HCT116 (cell line): ENCODE data around the gene PCDH9. TPM values are rescaled to one million over a fixed set of nuclear protein-coding genes. Genes with fewer than 3 reads are reported as not detected.

Experiments used
- ATAC-seq: fragments of 200-7000 bp; cut with Tn5 transposase; 2 replicates; pipeline ENCODE4 v1.9.1; 2020; ENCODE audit warnings: mild to moderate bottlenecking, moderate library complexity
- BruUV-seq: library from RNA; stranded (reverse); fragments of 400-500 nt; replicated peaks from 2 replicates; lab custom pipeline; 2021; lab: Mats Ljungman, UMichigan
- CTCF ChIA-PET: fragments of 300-600 bp; sonication (Branson Sonifier 250); formaldehyde crosslinking; loops from one replicate; lab custom pipeline; 2021; ENCODE audit warnings: antibody characterized with exemption; lab: Charles Lee
- POLR2A ChIA-PET: fragments of 300-600, 350-600 bp; sonication (Branson Sonifier 250); formaldehyde crosslinking; loops from one replicate; lab custom pipeline; 2021; ENCODE audit warnings: antibody characterized with exemption; lab: Charles Lee
- RAD21 ChIA-PET, 2 experiments: fragments of 300-600 bp; sonication (Branson Sonifier 250); formaldehyde crosslinking; loops; one replicate each; lab custom pipeline; 2023; ENCODE audit warnings: low total read pairs in 2 of 2; ENCODE audit not compliant: uncharacterized antibody in 2 of 2, unreplicated experiment in 2 of 2, low non-redundant PET in 1 of 2; lab: Charles Lee
- DNase-seq: peaks from one replicate; pipeline ENCODE4 v3.0.0-alpha.2; 2010; ENCODE audit warnings: low read depth, low spot score
- H2AFZ ChIP-seq: fragments of 200-600 bp; shearing (Covaris generic), sonication (generic); 2 replicates; pipeline ENCODE4 v1.6.1; 2017; ENCODE audit warnings: low read depth, mixed run types, mixed read lengths, antibody characterized with exemption, low read length; ENCODE audit not compliant: poor library complexity, severe bottlenecking
- H3K27ac ChIP-seq: 2 replicates; pipeline ENCODE4 v1.5.1; 2012; ENCODE audit warnings: low read depth, low read length
- H3K27me3 ChIP-seq: fragments of 200-600 bp; sonication (generic); 2 replicates; pipeline ENCODE4 v1.6.1; 2016; ENCODE audit warnings: mixed run types, low read length, mixed read lengths; ENCODE audit not compliant: insufficient read depth
- H3K36me3 ChIP-seq, 2 experiments: fragments of 200-500 bp in 1 of 2; fragments of 200-600 bp in 1 of 2; sonication (Bioruptor generic) in 1 of 2; sonication (generic) in 1 of 2; 2 replicates each; pipeline versions ENCODE4 v1.5.1 to v1.6.1; 2014 to 2016; ENCODE audit warnings: low read length in 2 of 2, inconsistent platforms in 1 of 2, mixed read lengths in 1 of 2, mixed run types in 1 of 2; ENCODE audit not compliant: insufficient read depth in 2 of 2, control insufficient read depth in 1 of 2
- H3K4me1 ChIP-seq, 2 experiments: fragments of 200-600 bp in 1 of 2; sonication (generic) in 1 of 2; 2 replicates each; pipeline versions ENCODE4 v1.5.1 to v1.6.1; 2012 to 2017; ENCODE audit warnings: low read length in 2 of 2, inconsistent platforms in 1 of 2, mild to moderate bottlenecking in 1 of 2, mixed read lengths in 1 of 2, mixed run types in 1 of 2, moderate library complexity in 1 of 2; ENCODE audit not compliant: insufficient read depth in 2 of 2, control insufficient read depth in 1 of 2
- H3K4me2 ChIP-seq: fragments of 200-600 bp; sonication (generic); 2 replicates; pipeline ENCODE4 v1.6.1; 2017; ENCODE audit warnings: mixed run types, low read length, mixed read lengths
- H3K4me3 ChIP-seq, 2 experiments: fragments of 200-600 bp in 1 of 2; sonication (generic) in 1 of 2; replicated peaks in 1 of 2; 2 replicates each; pipeline ENCODE4 v1.5.1; 2011 to 2016; ENCODE audit warnings: low read length in 2 of 2, control low read depth in 1 of 2, low read depth in 1 of 2, mild to moderate bottlenecking in 1 of 2, mixed read lengths in 1 of 2, mixed run types in 1 of 2
- H3K79me2 ChIP-seq: fragments of 200-600 bp; sonication (generic); 2 replicates; pipeline ENCODE4 v1.6.1; 2017; ENCODE audit warnings: mild to moderate bottlenecking, mixed run types, low read length, moderate library complexity, mixed read lengths; ENCODE audit not compliant: insufficient read depth
- H3K9ac ChIP-seq: fragments of 200-600 bp; sonication (generic); 2 replicates; pipeline ENCODE4 v1.6.1; 2016; ENCODE audit warnings: low read length, mixed read lengths
- H3K9me2 ChIP-seq: fragments of 200-600 bp; sonication (generic), shearing (Covaris generic); 2 replicates; pipeline ENCODE4 v1.6.1; 2017; ENCODE audit warnings: mixed run types, mild to moderate bottlenecking, moderate library complexity; ENCODE audit not compliant: insufficient read depth
- H3K9me3 ChIP-seq, 2 experiments: fragments of 200-500 bp in 1 of 2; fragments of 200-600 bp in 1 of 2; sonication (Bioruptor generic) in 1 of 2; sonication (generic) in 1 of 2; 2 replicates each; pipeline ENCODE4 v1.6.1; 2014 to 2017; ENCODE audit warnings: low read length in 2 of 2, mixed read lengths in 2 of 2, inconsistent platforms in 1 of 2, low read depth in 1 of 2, mild to moderate bottlenecking in 1 of 2, mixed run types in 1 of 2, moderate library complexity in 1 of 2; ENCODE audit not compliant: control insufficient read depth in 1 of 2, insufficient read depth in 1 of 2
- H4K20me1 ChIP-seq: fragments of 200-600 bp; sonication (generic), shearing (Covaris generic); 2 replicates; pipeline ENCODE4 v1.6.1; 2017; ENCODE audit warnings: mixed run types, mild to moderate bottlenecking, moderate library complexity; ENCODE audit not compliant: insufficient read depth
- CBX3 ChIP-seq: IDR thresholded peaks from 2 replicates; pipeline ENCODE4 v1.6.1; 2012; ENCODE audit warnings: low read depth
- CEBPB ChIP-seq: IDR thresholded peaks from 2 replicates; pipeline ENCODE4 v1.6.1; 2012; ENCODE audit warnings: low read depth
- EGR1 ChIP-seq: IDR thresholded peaks from 2 replicates; pipeline ENCODE4 v1.6.1; 2012; ENCODE audit warnings: low read depth
- ELF1 ChIP-seq: IDR thresholded peaks from 2 replicates; pipeline ENCODE4 v1.6.1; 2012; ENCODE audit warnings: low read depth, borderline replicate concordance
- EZH2phosphoT487 ChIP-seq: fragments of 200-600 bp; IDR thresholded peaks from 2 replicates; pipeline ENCODE4 v1.6.1; 2018; ENCODE audit warnings: antibody characterized with exemption, borderline replicate concordance
- FOSL1 ChIP-seq: IDR thresholded peaks from 2 replicates; pipeline ENCODE4 v1.6.1; 2012; ENCODE audit warnings: low read depth
- JUND ChIP-seq: IDR thresholded peaks from 2 replicates; pipeline ENCODE4 v1.6.1; 2012
- POLR2A ChIP-seq: IDR thresholded peaks from 2 replicates; pipeline ENCODE4 v1.7.0; 2011; ENCODE audit warnings: borderline replicate concordance; ENCODE audit not compliant: insufficient read depth, insufficient read length; ENCODE audit errors: extremely low read depth
- POLR2AphosphoS5 ChIP-seq: IDR thresholded peaks from 2 replicates; pipeline ENCODE4 v1.6.1; 2011; ENCODE audit warnings: mild to moderate bottlenecking, low read depth, low read length, moderate library complexity
- SIN3A ChIP-seq: IDR thresholded peaks from 2 replicates; pipeline ENCODE4 v1.6.1; 2012; ENCODE audit warnings: low read depth
- SP1 ChIP-seq: IDR thresholded peaks from 2 replicates; pipeline ENCODE4 v1.6.1; 2012; ENCODE audit warnings: low read depth
- SRF ChIP-seq: IDR thresholded peaks from 2 replicates; pipeline ENCODE4 v1.6.1; 2012; ENCODE audit warnings: low read depth
- TCF7L2 ChIP-seq: IDR thresholded peaks from 2 replicates; pipeline ENCODE4 v1.7.0; 2011; ENCODE audit warnings: borderline replicate concordance, inconsistent platforms; ENCODE audit not compliant: insufficient read depth, insufficient read length; ENCODE audit errors: extremely low read depth
- YY1 ChIP-seq: IDR thresholded peaks from 2 replicates; pipeline ENCODE4 v1.6.1; 2011; ENCODE audit warnings: low read length, low read depth, moderate library complexity, mild to moderate bottlenecking; ENCODE audit not compliant: insufficient replicate concordance; ENCODE audit errors: extremely low read depth
- ZFX ChIP-seq: fragments of 450-650 bp; IDR thresholded peaks from 2 replicates; pipeline ENCODE4 v1.6.1; 2017
- ZNF274 ChIP-seq: fragments of 200-500 bp; sonication (Bioruptor generic); IDR thresholded peaks from 2 replicates; pipeline ENCODE4 v1.6.1; 2014; ENCODE audit warnings: mild to moderate bottlenecking, low read depth, low read length, inconsistent platforms
- intact Hi-C: fragments of 100-400 bp; cut with micrococcal nuclease; formaldehyde crosslinking; loops from 2 replicates; pipeline ENCODE4 v1.10.0; 2022
- total RNA-seq: library from RNA; stranded (reverse); gene quantifications from one replicate; pipeline ENCODE4 v1.2.1, GENCODE V29; 2021; ENCODE audit not compliant: unreplicated experiment
- TF ChIP-seq, protein P1 (sequence below), 3 experiments: fragments of 200-600 bp in 1 of 3; sonication (generic) in 1 of 3; IDR thresholded peaks in 2 of 3; conservative IDR thresholded peaks in 1 of 3; 2 replicates each; pipeline ENCODE4 v1.5.1; 2012 to 2017; ENCODE audit warnings: low read depth in 2 of 3, low read length in 2 of 3, antibody characterized with exemption in 1 of 3, borderline replicate concordance in 1 of 3, control low read depth in 1 of 3, mild to moderate bottlenecking in 1 of 3, mixed read lengths in 1 of 3, mixed run types in 1 of 3, moderate library complexity in 1 of 3; ENCODE audit not compliant: insufficient read depth in 1 of 3
- TF ChIP-seq, protein P2 (sequence below): IDR thresholded peaks from 2 replicates; pipeline ENCODE4 v1.6.1; 2012

The PCDH9 gene
- total RNA-seq, 1 experiment from 2014 or later, result 0.02 TPM

DNA sequence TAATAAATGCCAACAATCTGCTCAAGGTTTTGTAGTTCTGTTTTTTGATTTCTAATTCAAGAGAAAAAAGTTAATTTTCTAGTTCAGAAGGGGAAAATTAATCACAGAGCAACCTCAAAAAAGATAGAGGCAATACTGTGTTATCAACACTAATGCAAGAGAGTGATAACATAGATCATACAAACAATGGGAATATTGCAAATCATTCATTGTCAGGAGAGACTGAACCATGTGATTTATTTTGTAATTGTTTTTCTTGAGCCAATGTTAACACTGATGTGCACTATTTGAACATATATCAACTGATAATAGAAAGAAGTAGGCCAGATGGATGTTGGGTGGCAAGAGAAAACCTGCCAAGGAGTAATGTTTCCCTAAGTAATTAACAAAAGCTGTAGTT, 19.9 kb downstream of the PCDH9 start:
- Histone ChIP-seq H4K20me1 (no peaks in the 10 kb centered on the region), H3K9me3 (no peaks in the 10 kb centered on the region), H3K79me2 (no peaks in the 10 kb centered on the region), H3K9me2 (no peaks in the 10 kb centered on the region), H3K4me3 (no peak overlapping the region), H3K27me3 (no peaks in the 10 kb centered on the region), H3K27ac (no peak overlapping the region), H3K9ac (no peak overlapping the region), H3K4me2 (no peak overlapping the region), H2AFZ (no peak overlapping the region)
- ChIA-PET RAD21 (no interaction called here), CTCF (no interaction called here)
- BruUV-seq, result no TSS peak
- TF ChIP-seq SIN3A, result no peak
- TF ChIP-seq SRF, result no peak
- TF ChIP-seq, protein P1, sequence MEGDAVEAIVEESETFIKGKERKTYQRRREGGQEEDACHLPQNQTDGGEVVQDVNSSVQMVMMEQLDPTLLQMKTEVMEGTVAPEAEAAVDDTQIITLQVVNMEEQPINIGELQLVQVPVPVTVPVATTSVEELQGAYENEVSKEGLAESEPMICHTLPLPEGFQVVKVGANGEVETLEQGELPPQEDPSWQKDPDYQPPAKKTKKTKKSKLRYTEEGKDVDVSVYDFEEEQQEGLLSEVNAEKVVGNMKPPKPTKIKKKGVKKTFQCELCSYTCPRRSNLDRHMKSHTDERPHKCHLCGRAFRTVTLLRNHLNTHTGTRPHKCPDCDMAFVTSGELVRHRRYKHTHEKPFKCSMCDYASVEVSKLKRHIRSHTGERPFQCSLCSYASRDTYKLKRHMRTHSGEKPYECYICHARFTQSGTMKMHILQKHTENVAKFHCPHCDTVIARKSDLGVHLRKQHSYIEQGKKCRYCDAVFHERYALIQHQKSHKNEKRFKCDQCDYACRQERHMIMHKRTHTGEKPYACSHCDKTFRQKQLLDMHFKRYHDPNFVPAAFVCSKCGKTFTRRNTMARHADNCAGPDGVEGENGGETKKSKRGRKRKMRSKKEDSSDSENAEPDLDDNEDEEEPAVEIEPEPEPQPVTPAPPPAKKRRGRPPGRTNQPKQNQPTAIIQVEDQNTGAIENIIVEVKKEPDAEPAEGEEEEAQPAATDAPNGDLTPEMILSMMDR (IDR thresholded peaks at IDR 0.05 in 2 of 3, conservative IDR thresholded peaks at IDR 0.05 in 1 of 3; ENCODE audit: borderline replicate concordance in 1 of 3, insufficient read depth in 1 of 3, low read depth in 2 of 3, low read length in 2 of 3), result no peak
- no peak for TF ChIP-seq ELF1
- no peak for TF ChIP-seq ZNF274
- no peak for TF ChIP-seq CBX3
- TF ChIP-seq, all 23 proteins: peak for 0
- no peak for DNase-seq
- H3K4me1 ChIP-seq, result no peaks in the 10 kb centered on the region
- POLR2A ChIA-PET, result no interaction called here
- no peak for ATAC-seq
- intact Hi-C loops, result no loop called here
- no peaks in the 10 kb centered on the region for H3K36me3 ChIP-seq

DNA sequence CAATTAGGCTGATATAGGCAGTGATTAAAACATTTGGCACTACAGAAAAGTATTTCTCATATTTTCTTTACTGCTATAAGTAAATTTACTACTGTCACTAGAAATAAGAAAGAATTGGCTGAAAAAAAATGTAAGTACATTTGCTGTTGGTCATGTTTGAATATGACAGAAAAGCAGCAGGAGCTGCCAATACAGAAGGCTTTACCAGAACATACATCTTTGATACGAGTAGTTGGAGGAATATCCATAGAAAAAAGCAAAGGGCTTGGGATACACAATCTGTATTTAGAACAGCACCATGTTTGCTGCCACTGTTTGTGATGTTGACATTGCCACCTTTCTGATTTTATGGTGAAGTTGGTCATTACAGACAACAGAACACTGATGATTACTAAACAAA, 21.6 kb downstream of the PCDH9 start:
- H3K4me3 ChIP-seq, result no peak overlapping the region
- no peak for ATAC-seq
- intact Hi-C loops, result no loop called here
- ChIA-PET CTCF (no interaction called here), RAD21 (no interaction called here), POLR2A (no interaction called here)
- H2AFZ ChIP-seq, result no peak overlapping the region
- H3K79me2 ChIP-seq, result no peaks in the 10 kb centered on the region
- no peaks in the 10 kb centered on the region for H3K27me3 ChIP-seq
- H3K9me3 ChIP-seq, result no peaks in the 10 kb centered on the region
- H3K27ac ChIP-seq, result no peak overlapping the region
- no peak for DNase-seq
- no peak overlapping the region for H3K4me2 ChIP-seq
- H3K36me3 ChIP-seq, result no peaks in the 10 kb centered on the region
- no peaks in the 10 kb centered on the region for H4K20me1 ChIP-seq
- BruUV-seq, result no TSS peak
- H3K4me1 ChIP-seq, result no peaks in the 10 kb centered on the region
- H3K9me2 ChIP-seq, result no peaks in the 10 kb centered on the region
- H3K9ac ChIP-seq, result no peak overlapping the region
- TF ChIP-seq YY1, result no peak
- no peak for TF ChIP-seq EZH2phosphoT487
- TF ChIP-seq FOSL1, result no peak
- TF ChIP-seq JUND, result no peak
- no peak for TF ChIP-seq CBX3
- TF ChIP-seq ZFX, result no peak
- TF ChIP-seq, protein P2, sequence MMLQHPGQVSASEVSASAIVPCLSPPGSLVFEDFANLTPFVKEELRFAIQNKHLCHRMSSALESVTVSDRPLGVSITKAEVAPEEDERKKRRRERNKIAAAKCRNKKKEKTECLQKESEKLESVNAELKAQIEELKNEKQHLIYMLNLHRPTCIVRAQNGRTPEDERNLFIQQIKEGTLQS, result no peak
- no peak for TF ChIP-seq TCF7L2
- no peak for TF ChIP-seq ELF1
- TF ChIP-seq EGR1, result no peak
- TF ChIP-seq POLR2A, result no peak
- no peak for TF ChIP-seq SIN3A
- TF ChIP-seq POLR2AphosphoS5, result no peak
- TF ChIP-seq ZNF274, result no peak
- no peak for TF ChIP-seq CEBPB
- no peak for TF ChIP-seq SP1
- TF ChIP-seq, protein P1 (IDR thresholded peaks at IDR 0.05 in 2 of 3, conservative IDR thresholded peaks at IDR 0.05 in 1 of 3; ENCODE audit: borderline replicate concordance in 1 of 3, insufficient read depth in 1 of 3, low read depth in 2 of 3, low read length in 2 of 3), result no peak
